GM18907 (cell line): ENCODE data around the gene NECTIN4.
A peak's percentile ranks its signal among the peaks of the same experiment; 100 is the strongest.
"Not testable (repeated sequence)": the region's sequence is repeated elsewhere in the genome, so short reads cannot be mapped to it uniquely, and the experiment has no call there.

Experiments
- ATAC-seq: cut with Tn5 transposase; IDR thresholded peaks from one replicate; pipeline ENCODE4 v1.9.1; 2021; ENCODE audit warnings: mild to moderate bottlenecking, moderate library complexity; ENCODE audit not compliant: unreplicated experiment

NECTIN4 gene

DNA sequence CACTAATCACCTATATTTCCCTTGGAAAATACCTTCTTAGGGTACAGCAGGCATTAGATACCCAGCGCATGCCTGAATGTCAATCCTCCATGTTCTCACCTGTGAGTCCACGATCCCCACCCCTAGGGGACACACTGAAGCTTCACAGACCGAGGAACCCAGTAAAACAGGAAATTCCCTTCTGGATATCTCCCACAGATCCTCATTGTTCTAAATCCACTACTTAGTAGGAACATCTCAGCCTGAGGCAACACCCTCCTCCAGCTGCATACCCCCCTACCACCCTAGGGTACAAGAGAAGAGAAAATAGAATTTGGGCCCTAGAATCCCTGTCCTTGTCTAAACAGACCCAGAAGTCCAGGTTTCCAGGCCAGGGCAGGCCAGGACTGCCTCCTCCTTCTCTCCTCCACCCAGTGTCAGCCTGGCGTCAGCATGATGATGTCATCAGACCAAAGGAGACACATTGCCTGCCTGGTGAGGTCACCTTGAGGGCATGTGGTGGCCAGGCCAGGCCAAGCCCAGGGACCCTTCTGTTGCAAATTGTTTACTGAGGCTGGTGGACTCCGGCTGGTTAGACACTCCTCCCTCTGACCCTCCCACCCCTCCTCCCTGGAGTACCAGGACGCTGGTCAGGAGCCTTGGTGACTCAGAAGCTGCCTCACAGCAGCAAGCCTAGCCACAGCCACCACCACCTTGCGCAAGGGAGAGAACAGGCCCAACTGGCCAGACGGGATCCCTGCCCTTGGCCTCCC, 6.2 kb downstream of the NECTIN4 start:
- no peak for ATAC-seq

DNA sequence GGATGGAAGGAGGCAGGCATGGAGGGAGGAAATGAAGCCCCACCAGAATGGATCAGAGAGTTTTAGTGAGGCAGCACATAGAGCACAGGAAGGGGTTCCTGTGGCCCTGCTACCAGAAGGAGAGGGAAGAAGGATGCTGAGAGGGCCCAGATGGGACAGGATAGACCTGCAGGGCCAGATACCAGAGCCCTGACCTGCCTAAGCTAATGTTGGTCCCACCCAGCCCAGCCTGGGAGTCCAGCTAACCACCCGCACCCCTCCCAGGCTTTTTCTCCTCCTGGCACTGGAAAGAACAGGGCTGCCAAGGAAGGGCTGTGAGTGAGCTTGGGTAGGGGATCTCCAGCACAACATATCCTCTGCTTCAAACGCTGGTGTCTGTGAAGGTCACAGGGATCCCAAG, 6.9 kb downstream of the NECTIN4 start:
- ATAC-seq: no peak

DNA sequence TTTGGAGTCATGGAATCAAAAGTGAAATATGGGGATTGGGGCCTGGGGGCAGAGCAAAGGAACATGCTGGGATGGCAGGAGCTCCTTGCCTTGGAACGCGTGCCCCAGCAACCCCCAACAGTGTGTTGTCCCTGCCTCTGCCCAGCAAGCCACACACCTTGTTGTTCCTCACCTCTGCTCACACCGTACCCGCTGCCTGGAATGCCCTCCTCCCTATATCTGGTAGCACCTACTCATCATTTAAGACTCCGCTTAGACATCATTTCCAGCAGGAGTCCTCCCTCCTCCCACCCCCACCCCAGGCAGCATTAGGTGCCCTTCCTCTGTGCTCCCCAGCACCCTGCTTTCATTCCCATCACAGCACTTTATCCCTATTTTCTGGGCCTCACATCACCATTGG, 7.8 kb downstream of the NECTIN4 start:
- no peak for ATAC-seq

DNA sequence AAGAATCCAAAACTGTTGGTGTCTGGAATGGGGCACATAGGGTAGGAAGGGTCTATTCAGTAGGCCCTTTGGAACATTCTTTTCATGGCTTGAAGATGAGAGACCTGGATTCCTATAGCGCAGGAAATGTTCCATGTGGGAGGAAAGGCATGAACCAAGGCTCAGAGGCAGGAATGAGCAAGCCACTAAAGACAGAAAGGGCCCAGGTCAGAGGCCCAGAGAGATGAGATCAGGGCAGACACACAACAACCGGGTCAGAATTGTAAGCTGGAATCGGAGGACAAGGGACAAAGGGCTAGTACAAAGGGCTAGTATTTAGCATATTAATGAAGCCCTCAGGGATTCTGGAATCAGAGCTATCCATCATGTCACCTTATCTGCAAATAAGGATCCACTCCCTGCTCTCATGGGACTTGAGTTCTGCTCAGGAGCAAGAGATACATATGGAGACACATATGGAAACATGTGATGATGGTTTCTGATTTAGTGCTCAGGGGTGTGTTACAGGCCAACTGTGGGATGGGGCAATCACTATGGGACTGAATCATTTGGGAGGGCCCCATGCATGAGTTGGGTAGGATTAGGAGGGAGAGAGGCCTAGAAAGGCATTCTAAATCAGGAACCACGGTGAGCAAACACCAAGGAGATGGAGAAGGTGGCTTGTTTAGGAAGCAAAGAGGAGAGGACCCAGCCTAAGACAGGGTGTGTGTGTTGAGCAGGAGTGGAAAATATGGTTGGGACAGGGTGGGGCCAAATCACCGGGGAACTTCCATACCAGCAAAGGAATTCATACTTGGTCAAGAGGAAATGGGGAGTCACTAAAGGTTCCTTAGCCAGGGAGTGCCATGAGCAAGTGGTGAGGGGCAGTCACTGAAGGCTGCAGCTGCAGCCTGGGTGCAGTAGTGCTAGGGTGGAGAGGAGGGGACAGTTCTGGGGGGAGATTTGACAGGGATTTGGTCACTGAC, 8.6 kb downstream of the NECTIN4 start:
- no peak for ATAC-seq

DNA sequence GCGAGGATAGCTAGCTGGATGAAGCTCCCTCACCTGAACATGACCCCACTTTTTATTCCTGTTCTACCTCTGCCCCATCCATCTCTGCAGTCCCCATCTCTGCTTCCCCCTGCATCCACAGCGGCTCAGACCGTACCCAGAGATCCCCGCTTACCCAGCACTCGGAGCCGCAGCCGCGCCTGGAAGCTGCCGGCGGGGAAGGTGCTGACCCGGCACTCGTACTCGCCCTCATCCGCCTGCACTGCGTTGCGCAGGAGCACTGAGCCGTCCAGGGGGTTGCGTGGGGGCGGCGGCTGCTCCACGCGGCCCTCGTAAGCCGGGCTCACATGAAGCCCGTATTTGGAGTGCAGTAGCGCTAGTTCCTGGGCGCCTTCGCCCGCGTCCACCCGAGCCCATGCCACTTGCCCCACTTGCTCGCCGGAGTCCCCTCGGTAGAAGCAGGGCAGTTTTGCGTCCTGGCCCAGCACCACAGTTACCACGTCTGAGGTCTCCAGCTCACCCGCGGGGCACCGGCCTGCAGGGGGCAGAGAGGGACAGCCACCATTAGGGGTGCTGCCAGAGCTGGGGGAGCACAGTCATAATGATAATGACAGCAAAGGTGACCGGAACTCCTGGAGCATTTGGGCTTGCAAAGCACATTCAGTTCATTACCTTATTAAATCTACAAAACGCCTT, 9.8 kb downstream of the NECTIN4 start:
- ATAC-seq: no peak

DNA sequence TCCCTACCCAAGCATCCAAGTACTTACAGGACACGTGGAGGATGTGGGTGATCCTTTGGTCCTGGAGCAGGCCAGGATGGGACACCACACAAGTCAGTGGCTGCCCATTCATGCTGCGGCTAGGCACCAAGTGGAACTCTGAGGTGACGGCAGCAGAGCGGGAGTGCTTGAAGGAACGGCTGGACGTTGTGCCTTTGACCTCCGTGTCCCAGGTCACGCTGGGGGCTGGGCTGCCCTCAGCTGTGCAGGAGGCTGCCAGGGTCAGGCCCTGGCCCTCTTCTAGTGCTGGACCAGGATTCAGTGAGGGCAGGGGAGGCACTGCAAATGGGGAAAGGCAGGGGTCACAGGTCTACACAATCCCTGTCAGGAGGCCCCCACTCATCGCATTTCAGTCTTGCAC, 11.9 kb downstream of the NECTIN4 start:
- ATAC-seq: no peak

DNA sequence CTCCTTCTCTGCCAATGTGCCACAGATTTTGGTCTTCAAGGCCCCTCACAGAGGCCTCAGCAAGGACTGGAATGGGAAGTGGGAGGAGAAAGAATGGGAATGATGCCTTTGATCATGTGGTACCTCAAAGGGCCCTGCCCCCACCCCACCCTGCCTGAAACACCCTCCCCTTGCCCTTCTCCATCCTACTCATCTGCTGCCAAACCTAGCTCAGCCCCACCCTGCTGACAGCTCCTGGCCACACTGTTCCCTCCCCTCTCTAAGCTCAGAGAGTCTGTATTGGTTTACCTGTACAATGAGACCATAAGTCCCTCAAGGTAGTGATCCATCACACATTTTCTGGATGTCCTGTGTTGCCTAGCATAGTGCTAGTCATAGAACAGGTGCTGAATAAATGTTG, 12.9 kb downstream of the NECTIN4 start:
- ATAC-seq: no peak

DNA sequence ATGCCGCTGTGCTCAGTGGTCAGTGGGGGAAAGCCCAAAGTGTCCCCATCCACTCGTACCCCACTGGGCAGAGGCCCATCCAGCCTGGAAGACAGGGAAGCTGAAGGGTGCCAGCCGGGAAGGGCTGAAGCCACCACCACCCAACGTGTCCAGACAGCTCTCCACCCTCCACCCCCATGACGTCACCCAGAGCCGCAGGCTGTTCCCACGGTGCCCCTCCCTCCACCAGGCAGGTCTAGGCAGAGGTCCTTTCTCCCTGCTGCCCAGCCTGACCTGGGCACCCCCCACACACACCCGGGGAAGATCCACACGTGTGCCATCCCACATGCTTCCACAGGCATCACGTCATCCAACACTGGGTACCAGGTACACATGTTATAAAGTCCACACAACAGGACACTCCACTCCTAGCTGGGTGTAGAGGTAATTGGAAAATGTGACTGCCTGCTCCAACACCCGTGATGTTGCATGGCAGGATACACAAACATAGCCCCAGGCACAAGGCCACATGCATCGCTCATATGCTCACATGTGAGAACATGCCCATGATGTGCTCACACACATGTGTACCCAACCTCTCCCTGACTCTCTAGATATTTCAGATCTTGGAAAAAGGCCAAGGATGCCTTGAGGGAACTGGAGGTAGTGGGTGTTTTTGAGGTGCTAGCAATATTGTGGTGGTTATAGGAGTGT, 14.5 kb downstream of the NECTIN4 start:
- ATAC-seq: no peak

DNA sequence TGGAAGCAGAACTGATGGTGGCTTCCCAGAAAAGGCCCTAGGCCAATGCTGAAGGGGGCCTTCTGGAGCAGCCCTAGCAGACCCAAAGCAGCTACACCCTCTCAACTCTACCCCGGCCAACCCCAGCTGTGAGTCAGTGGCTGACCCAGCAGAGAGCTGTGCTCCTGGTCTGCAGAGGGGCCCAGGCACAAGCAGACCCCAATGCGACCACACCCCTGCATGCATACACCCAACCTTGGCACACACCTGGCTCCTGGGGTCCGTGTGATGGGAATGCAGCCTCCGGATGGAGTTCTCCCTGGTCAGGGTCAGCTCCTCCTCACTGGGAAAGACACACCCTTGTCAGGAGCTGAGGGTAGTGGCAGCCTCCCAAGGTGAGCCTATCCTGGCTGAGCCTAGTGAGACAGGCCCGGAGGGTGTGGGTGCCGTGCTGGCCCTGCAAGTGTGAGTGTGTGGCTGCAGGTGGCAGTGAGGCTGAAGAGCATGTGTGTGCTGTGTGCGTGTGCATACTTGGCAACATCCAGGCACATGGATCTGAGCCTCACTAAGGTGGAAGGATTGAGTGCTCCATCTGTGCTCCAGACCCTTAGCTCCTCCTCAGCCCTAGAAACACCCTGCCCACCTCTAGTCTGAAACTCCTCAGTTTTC, 15.8 kb downstream of the NECTIN4 start:
- ATAC-seq: no peak

DNA sequence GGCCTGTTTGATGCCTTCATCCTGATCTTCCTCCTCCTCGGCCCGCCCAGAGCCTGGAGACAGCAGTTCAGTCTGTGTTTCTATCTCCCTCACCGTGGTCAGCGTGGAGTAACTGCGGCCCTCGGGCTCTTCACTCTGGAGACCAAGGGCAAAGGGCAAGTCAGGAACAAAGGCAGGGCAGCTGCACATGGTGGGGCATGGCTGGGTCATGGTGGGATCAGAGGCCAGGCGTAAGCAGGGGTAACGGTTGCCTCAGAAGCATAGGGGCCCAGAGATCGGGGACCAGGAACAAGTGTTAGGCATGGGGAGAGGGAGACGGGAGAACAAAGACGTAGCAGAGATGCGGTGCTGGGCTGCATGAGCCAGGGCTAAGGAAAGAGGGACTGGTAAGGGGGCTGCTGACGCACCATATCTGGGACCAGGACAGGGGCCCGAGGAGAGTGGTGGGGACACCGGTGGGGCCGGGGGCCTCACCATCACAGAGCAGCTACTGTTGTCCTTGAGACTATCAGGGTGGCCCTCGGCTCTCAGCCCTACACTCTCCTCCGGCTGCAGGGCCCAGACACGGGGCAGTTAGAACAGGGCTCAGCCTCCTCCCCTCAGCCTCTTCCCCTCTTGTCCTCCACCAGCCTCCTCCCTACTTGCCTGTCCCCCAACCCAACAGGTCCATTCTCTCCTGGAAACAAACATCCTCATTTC, 16.5 kb downstream of the NECTIN4 start:
- no peak for ATAC-seq

DNA sequence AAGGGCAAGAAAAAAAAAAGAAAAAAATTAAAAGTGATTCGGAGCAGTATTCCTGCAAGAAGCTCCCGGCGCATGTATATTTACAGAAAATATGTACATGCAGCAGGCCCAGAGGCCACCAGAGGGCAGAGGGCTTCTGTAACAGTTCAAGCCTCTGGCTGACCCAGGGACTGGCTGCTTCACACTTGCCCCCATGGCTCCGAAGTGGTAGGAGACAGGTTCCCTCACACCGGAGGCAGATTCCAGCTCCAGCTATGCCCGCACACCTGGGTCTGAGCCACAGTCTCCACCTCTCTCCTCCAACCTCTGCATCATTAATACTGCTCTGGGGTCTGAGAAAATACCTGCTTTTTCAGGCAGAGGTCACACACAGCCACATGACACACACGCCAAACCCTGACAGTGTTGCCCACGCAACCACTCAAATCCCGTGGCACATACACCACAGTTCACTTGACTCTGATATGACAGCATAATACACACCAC, 17.4 kb downstream of the NECTIN4 start:
- no peak for ATAC-seq

DNA sequence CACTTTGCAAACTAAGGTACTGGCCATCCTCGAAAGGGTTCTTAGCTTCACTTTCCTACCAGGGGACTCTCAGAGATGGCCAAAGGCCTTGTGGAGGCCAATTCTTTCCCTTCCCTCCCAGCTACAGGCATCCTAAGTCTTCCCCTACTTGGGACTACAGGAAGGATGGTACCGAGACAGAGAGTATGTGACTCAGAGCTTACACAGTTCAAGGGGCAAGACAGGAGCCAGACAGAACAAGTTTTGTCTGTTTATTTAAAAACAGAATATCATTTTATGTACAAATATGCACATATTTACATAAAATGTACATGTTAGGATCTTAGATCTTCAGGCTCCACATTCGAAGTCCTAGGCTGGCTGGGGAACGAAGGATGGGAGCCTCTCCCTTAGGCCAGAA, 18.6 kb downstream of the NECTIN4 start:
- ATAC-seq: no peak

DNA sequence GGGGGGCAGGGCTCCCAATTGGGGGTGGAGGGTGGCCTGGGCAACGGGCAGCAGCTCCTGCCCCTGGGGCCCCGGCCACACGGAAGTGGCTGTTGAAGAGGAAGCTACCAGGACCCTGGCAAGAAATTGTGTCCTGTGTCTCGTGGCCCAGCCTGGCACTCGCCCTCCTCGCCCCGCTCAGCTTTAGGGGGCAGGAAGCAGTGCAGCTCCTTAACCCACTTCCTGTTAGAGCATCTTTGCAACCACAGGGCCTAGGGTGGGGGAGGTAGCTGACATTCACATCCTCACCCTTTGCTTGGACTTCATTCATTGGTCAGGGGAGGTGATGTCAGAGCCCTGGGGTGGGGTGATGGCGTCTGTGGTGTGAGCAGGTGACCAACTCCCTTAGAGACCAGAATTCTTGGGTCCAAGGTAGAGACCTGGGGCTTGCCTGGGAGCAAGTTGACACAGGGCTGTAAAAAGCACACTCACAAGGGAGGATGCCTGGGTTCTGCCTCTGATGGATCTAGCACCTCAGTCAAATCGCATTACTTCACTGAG, 19.6 kb downstream of the NECTIN4 start, which contains the start of gene ARHGAP30:
Gene ARHGAP30, minus strand, starts transcription at position 161 of the 540 bp plus-strand sequence. CDS start 267 bp downstream, outside the sequence.
- ATAC-seq: peak; percentile 87

DNA sequence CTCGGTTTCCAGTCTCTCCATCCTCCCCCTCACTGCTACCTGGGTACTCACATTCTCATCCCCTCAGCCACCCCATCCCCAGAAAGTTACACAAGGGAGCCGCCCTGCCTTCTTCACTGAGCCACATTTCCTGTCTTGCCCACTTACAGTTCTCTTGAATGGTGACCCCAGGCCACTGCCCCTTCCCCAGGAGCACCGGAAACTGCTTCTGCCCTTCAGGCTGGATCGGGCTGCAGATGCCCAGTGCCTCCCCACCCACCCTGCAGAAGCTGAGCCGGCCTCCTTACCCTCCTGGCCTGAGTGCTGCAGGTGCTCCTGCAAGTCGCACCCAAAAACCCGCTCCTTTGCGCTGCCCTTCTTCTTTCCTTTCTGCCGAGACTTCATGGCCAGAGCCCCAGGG, 20.1 kb downstream of the NECTIN4 start:
- ATAC-seq: peak; percentile 1

DNA sequence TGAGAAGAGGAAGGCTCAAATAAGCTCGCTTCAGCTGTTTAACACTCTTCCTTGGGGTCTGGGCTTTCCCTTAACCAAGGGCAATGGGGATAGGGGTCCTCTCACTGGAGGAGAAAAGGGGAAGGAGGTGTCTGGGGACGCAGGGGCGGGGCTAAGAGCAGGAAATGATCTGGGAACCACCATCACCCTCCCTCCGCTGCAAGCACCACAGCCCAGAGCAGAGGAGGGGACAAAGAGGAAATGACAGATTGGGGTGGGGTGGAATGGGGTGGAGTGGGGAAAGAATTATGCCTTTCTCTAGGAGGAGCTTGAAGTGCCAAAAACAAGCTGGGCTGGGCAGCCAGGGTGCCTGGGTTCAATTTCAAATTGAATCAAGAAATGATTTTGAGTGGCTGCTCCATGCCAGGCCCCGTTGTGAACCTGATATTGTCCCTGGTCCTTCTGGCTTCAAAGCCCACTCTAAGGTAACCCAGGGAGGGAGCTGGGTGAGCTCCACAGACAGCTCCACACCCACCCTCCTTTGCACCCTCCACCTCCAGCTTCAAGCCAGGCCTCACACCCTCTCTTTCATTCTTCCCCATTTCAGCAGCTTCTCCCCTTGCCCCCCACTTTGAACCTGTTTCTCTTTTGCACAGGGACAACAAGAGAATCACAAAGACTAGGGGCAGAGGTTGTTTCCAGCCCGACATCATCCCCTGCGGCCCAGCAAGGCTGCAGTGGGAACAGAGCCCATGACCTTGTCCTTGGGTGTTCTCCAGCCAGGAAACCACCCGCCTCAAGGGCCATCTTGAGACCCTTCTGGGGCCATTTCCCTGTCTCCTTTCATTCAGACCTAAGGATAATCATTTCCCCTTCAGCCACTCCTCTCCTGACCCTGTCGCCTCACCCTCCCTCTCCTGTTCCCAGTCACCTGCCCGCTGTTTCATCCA, 20.8 kb downstream of the NECTIN4 start:
- peak; percentile 62 for ATAC-seq

DNA sequence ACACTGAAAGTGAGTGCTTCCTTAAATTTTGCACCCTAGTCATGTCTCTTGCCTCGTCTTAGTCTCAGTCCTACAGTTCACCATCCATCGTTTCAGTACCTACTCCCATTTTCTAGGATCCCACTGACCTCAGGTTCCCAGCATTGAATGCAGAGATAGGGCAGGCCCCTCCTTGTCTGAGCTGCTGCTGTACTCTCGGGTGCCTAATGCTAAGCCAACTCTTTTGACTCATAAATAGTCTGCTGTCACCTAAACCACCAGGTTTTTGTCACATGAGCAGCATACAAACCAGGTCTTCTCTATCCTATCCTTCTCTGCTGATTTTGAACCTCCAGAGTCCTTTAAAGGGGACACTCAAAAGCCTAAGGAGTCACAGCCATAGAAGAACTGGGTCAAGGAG, 22.7 kb downstream of the NECTIN4 start:
- no peak for ATAC-seq

DNA sequence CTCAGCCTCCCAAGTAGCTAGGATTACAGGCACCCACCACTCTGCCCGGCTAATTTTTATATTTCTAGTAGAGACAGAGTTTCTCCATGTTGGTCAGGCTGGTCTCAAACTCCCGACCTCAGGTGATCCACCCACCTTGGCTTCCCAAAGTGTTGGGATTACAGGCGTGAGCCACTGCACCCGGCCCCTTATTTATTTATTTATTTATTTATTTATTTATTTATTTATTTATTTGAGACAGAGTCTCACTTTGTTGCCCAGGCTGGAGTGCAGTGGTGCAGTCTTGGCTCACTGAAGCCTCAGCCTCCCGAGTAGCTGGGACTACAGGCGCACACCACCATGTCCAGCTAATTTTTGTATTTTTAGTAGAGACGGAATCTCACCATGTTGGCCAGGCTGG, 23.7 kb downstream of the NECTIN4 start:
- ATAC-seq: not testable (repeated sequence)

DNA sequence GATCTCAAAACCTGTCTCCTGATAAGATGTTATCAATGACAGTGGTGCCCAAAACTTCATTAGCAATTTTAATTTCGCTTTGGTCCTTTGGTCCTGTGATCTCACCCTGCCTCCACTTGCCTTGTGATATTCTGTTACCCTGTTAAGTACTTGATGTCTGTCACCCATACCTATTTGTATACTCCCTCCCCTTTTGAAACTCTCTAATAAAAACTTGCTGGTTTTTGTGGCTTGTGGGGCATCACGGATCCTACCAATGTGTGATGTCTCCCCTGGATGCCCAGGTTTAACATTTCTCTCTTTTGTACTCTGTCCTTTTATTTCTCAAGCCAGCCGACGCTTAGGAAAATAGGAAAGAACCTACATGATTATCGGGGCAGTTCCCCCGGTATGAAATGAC, 25.4 kb downstream of the NECTIN4 start:
- not testable (repeated sequence) for ATAC-seq
